CD14-positive monocyte (primary cell): Measurements from ENCODE around the gene MRPL10. TPM values are rescaled to one million over a fixed set of nuclear protein-coding genes. Genes with fewer than 3 reads are reported as not detected.
A peak's percentile ranks its signal among the peaks of the same experiment; 100 is the strongest.

Experiments used
- DNase-seq, 3 donors: peaks; one replicate each; pipeline ENCODE4 v3.0.0-alpha.2; 2011 to 2022
- H2AFZ ChIP-seq: 2 replicates; pipeline ENCODE4 v1.6.0; 2012; ENCODE audit warnings: mild to moderate bottlenecking, low read depth, low read length, inconsistent platforms; ENCODE audit not compliant: insufficient read depth, poor library complexity, severe bottlenecking
- H3K27ac ChIP-seq, 2 donors: 1 replicate in 1 of 2; 2 replicates in 1 of 2; pipeline ENCODE4 v1.5.1; 2012 to 2013; ENCODE audit warnings: low read length in 2 of 2, control low read depth in 1 of 2, inconsistent platforms in 1 of 2, low read depth in 1 of 2, mild to moderate bottlenecking in 1 of 2
- H3K27me3 ChIP-seq, 2 donors: one replicate each; pipeline versions ENCODE4 v1.6.0 to v1.6.1; 2011 to 2013; ENCODE audit warnings: low read length in 2 of 2; ENCODE audit not compliant: control insufficient read depth in 2 of 2, insufficient read depth in 2 of 2
- H3K36me3 ChIP-seq, 2 donors: replicated peaks in 1 of 2; 1 replicate in 1 of 2; 2 replicates in 1 of 2; pipeline versions ENCODE4 v1.5.1 to v1.6.1; 2012 to 2013; ENCODE audit warnings: low read length in 2 of 2, control low read depth in 1 of 2, inconsistent platforms in 1 of 2, mild to moderate bottlenecking in 1 of 2; ENCODE audit not compliant: insufficient read depth in 2 of 2, control insufficient read depth in 1 of 2
- H3K4me1 ChIP-seq, 2 donors: 1 replicate in 1 of 2; 2 replicates in 1 of 2; pipeline versions ENCODE4 v1.5.1 to v1.6.1; 2012 to 2013; ENCODE audit warnings: low read length in 2 of 2, control low read depth in 1 of 2, inconsistent platforms in 1 of 2, mild to moderate bottlenecking in 1 of 2, moderate library complexity in 1 of 2; ENCODE audit not compliant: insufficient read depth in 2 of 2, control insufficient read depth in 1 of 2
- H3K4me2 ChIP-seq: replicated peaks from 2 replicates; pipeline ENCODE3; 2012; ENCODE audit warnings: low read length, moderate library complexity, mild to moderate bottlenecking; ENCODE audit not compliant: poor library complexity, severe bottlenecking; ENCODE audit errors: extremely low read depth
- H3K4me3 ChIP-seq, 3 experiments: fragments of 200-600 bp in 1 of 3; sonication (generic) in 1 of 3; replicated peaks in 1 of 3; 1 replicate in 2 of 3; 2 replicates in 1 of 3; pipeline ENCODE4 v1.5.1; 2011 to 2013; ENCODE audit warnings: low read length in 3 of 3, mild to moderate bottlenecking in 3 of 3, control low read depth in 2 of 3, low read depth in 2 of 3, inconsistent platforms in 1 of 3, moderate library complexity in 1 of 3
- H3K79me2 ChIP-seq: 2 replicates; pipeline ENCODE4 v1.6.0; 2012; ENCODE audit warnings: mild to moderate bottlenecking, control low read depth, inconsistent platforms, low read length, moderate library complexity; ENCODE audit not compliant: insufficient read depth
- H3K9ac ChIP-seq: 2 replicates; pipeline ENCODE4 v1.6.0; 2017; ENCODE audit warnings: low read length, mild to moderate bottlenecking; ENCODE audit not compliant: insufficient read depth, poor library complexity, severe bottlenecking
- H3K9me3 ChIP-seq, 2 donors: replicated peaks in 1 of 2; 1 replicate in 1 of 2; 2 replicates in 1 of 2; pipeline versions ENCODE4 v1.5.1 to v1.6.1; 2012 to 2013; ENCODE audit warnings: low read length in 2 of 2, control low read depth in 1 of 2; ENCODE audit not compliant: control insufficient read depth in 1 of 2, insufficient read depth in 1 of 2
- H4K20me1 ChIP-seq: 2 replicates; pipeline ENCODE4 v1.6.0; 2012; ENCODE audit warnings: mild to moderate bottlenecking, low read length, control low read depth, moderate library complexity; ENCODE audit not compliant: insufficient read depth
- H3K27ac Mint-ChIP-seq, 7 donors: one replicate each; pipeline ENCODE4 v1.8.0; 2020; ENCODE audit warnings: mild to moderate bottlenecking in 7 of 7, mixed read lengths in 7 of 7, moderate library complexity in 6 of 7, inconsistent platforms in 2 of 7
- H3K27me3 Mint-ChIP-seq, 3 donors: one replicate each; pipeline ENCODE4 v1.8.0; 2021 to 2022; ENCODE audit warnings: low read depth in 3 of 3, mild to moderate bottlenecking in 3 of 3, mixed read lengths in 3 of 3, moderate library complexity in 3 of 3, inconsistent platforms in 1 of 3
- H3K36me3 Mint-ChIP-seq, 2 donors: one replicate each; pipeline ENCODE4 v1.8.0; 2020; ENCODE audit warnings: mixed read lengths in 2 of 2, inconsistent platforms in 1 of 2, mild to moderate bottlenecking in 1 of 2
- H3K4me1 Mint-ChIP-seq: one replicate; pipeline ENCODE4 v1.8.0; 2020; ENCODE audit warnings: mild to moderate bottlenecking, mixed read lengths
- H3K4me3 Mint-ChIP-seq, 2 donors: one replicate each; pipeline ENCODE4 v1.8.0; 2020; ENCODE audit warnings: mild to moderate bottlenecking in 2 of 2, mixed read lengths in 2 of 2, moderate library complexity in 1 of 2
- H3K9me3 Mint-ChIP-seq, 7 donors: one replicate each; pipeline ENCODE4 v1.8.0; 2020 to 2022; ENCODE audit warnings: mixed read lengths in 7 of 7, mild to moderate bottlenecking in 6 of 7, moderate library complexity in 6 of 7, inconsistent platforms in 2 of 7
- WGBS: methylation state at CpG from one replicate; pipeline ENCODE4 v1.1.5; 2013; ENCODE audit warnings: missing lambda C conversion rate; ENCODE audit not compliant: insufficient coverage; 5-methylcytosine and 5-hydroxymethylcytosine counted together
- intact Hi-C, 2 donors: fragments of 100-400 bp; cut with micrococcal nuclease; formaldehyde crosslinking; loops; one replicate each; pipeline versions ENCODE4 v1.15.0 to v1.15.1; 2023
- polyA plus RNA-seq, 3 donors: library from polyadenylated mRNA; depleted of rRNA in 1 of 3; unstranded in 2 of 3; stranded (reverse) in 1 of 3; fragments of 300-500 nt in 2 of 3; fragments of >200 nt in 1 of 3; fragmentation: Illumina TruSeq in 2 of 3; gene quantifications; 1 replicate in 2 of 3; 2 replicates in 1 of 3; pipeline ENCODE4 v1.2.3, GENCODE V29; 2012 to 2021
- TF ChIP-seq, protein P1 (sequence below): fragments of 200-600 bp; IDR thresholded peaks from one replicate; pipeline ENCODE4 v1.8.0; 2022; ENCODE audit warnings: antibody characterized with exemption, mild to moderate bottlenecking

Gene MRPL10
- polyA plus RNA-seq, 3 donors: 28.5 to 32.7 (median 32.6) TPM

DNA sequence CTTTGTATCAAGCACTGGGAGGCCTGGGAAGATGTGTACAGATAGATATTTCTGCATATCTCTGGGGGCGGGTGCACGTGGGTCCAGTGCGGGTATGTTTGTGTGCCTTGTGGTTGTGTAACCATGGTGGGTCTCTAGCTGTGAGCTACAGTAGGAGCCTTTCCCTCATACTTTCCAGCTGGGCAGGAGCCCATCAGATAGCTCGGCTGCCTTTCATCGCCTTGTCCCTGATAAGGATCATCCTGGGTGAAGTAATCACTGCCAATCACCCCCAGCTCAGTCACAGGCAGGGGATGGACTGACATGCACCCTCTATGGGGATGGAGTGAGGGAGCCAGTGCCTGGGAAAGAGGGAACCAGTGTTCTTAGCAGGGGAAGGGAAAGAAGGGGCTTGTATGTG is 12.9 kb upstream of the MRPL10 start:
- Histone ChIP-seq H3K27me3 (peaks cover 22 to 45% of the 10 kb centered on the region in 2 donors), H3K4me3 (no peak overlapping the region), H3K27ac (no peak overlapping the region), H4K20me1 (no peaks in the 10 kb centered on the region), H3K4me1 (peaks cover 8 to 13% of the 10 kb centered on the region in 2 donors), H3K36me3 (no peaks in the 10 kb centered on the region), H3K9me3 (peaks cover 0 to under 1% of the 10 kb centered on the region in 2 donors), H2AFZ (no peak overlapping the region), H3K9ac (no peak overlapping the region), H3K4me2 (no peak overlapping the region), H3K79me2 (no peaks in the 10 kb centered on the region)
- H3K27ac Mint-ChIP-seq: no peak overlapping the region
- TF ChIP-seq, protein P1, sequence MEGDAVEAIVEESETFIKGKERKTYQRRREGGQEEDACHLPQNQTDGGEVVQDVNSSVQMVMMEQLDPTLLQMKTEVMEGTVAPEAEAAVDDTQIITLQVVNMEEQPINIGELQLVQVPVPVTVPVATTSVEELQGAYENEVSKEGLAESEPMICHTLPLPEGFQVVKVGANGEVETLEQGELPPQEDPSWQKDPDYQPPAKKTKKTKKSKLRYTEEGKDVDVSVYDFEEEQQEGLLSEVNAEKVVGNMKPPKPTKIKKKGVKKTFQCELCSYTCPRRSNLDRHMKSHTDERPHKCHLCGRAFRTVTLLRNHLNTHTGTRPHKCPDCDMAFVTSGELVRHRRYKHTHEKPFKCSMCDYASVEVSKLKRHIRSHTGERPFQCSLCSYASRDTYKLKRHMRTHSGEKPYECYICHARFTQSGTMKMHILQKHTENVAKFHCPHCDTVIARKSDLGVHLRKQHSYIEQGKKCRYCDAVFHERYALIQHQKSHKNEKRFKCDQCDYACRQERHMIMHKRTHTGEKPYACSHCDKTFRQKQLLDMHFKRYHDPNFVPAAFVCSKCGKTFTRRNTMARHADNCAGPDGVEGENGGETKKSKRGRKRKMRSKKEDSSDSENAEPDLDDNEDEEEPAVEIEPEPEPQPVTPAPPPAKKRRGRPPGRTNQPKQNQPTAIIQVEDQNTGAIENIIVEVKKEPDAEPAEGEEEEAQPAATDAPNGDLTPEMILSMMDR: no peak
- peaks cover 40 to 57% (median 41%) of the 10 kb centered on the region in 3 donors for H3K27me3 Mint-ChIP-seq
- WGBS: no CpG with 5 or more reads among the region's 5 CpGs
- peak overlapping the region in 1 of 2 donors; percentile 26 for H3K4me3 Mint-ChIP-seq
- H3K9me3 Mint-ChIP-seq: peaks cover 0 to 5% (median 0%) of the 10 kb centered on the region in 7 donors
- peaks cover 22% of the 10 kb centered on the region for H3K4me1 Mint-ChIP-seq
- intact Hi-C loops: loop anchor here (2.0 to 5.0 kb wide), 2 partner anchors 47 to 128 kb away; partner anchors contain the start of gene CDK5RAP3 (in 1 of the 2)
- no peaks in the 10 kb centered on the region for H3K36me3 Mint-ChIP-seq
- no peak for DNase-seq

DNA sequence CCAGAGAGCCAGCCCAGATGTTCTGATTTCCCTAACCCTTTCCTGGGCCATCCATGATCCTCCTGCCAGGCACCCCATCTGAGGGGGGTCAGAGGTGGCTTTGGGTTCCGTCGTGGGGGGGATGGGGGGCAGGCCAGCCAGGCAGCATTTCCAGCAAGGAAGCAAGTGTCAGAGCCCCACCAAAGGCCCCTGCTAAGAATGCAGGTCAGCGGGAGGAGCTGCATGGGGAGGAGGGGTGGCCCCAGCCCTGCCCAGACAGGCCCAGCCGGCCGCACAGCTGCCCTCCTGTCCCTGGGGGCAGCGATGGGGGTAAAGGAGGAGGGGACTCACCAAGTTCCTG is 12.0 kb upstream of the MRPL10 start:
- Histone ChIP-seq H3K27me3 (peaks cover 13 to 36% of the 10 kb centered on the region in 2 donors), H3K36me3 (peaks cover 3 to 7% of the 10 kb centered on the region in 2 donors), H3K9me3 (no peaks in the 10 kb centered on the region), H3K4me2 (no peak overlapping the region), H3K9ac (no peak overlapping the region), H3K27ac (no peak overlapping the region), H4K20me1 (no peaks in the 10 kb centered on the region), H2AFZ (no peak overlapping the region), H3K4me1 (peaks cover 8 to 13% of the 10 kb centered on the region in 2 donors), H3K79me2 (no peaks in the 10 kb centered on the region), H3K4me3 (no peak overlapping the region)
- Mint-ChIP-seq H3K27ac (no peak overlapping the region), H3K27me3 (peaks cover 32 to 49% (median 32%) of the 10 kb centered on the region in 3 donors), H3K9me3 (peaks cover 0 to 3% (median 0%) of the 10 kb centered on the region in 7 donors), H3K4me3 (no peak overlapping the region), H3K4me1 (peaks cover 22% of the 10 kb centered on the region), H3K36me3 (peaks cover 6 to 7% of the 10 kb centered on the region in 2 donors)
- intact Hi-C loops: loop anchor here in 1 of 2 donors (5.0 kb wide), 1 partner anchor 129 kb away; the partner anchor contains the start of gene CDK5RAP3
- 20% methylated on average over 1 of the region's 6 CpGs for WGBS
- no peak for DNase-seq
- TF ChIP-seq, protein P1: peak; percentile 4
